IPS-NIHi7 (cell line): ENCODE measurements around the gene OPA3.

ENCODE experiments used
- DNase-seq: peaks from one replicate; pipeline ENCODE4 v3.0.0; 2012; ENCODE audit warnings: mixed read lengths; ENCODE audit errors: extremely low spot score

Gene OPA3

GRCh38 chr19:45505151-45505995, 79.2 kb downstream of the OPA3 start:
- no peak for DNase-seq

- no peak for DNase-seq
Measured at GRCh38 chr19:45503909-45504308, 80.7 kb downstream of the OPA3 start.

GRCh38 chr19:45502111-45502510, 82.5 kb downstream of the OPA3 start:
- no peak for DNase-seq

GRCh38 chr19:45501730-45502014, 82.9 kb downstream of the OPA3 start:
- DNase-seq: peak; percentile 42

- DNase-seq: no peak
Measured at GRCh38 chr19:45500918-45501729, 83.5 kb downstream of the OPA3 start.

- DNase-seq: peak; percentile 75
Measured at GRCh38 chr19:45499196-45500180, 85.1 kb downstream of the OPA3 start.

- no peak for DNase-seq
Measured at GRCh38 chr19:45498411-45499195, 86.0 kb downstream of the OPA3 start, which contains the start of gene PPM1N. Gene PPM1N, plus strand, starts transcription at chr19:45498443. Its CDS starts 30 bp downstream, at chr19:45498473.

- no peak for DNase-seq
Measured at GRCh38 chr19:45497791-45498190, 86.8 kb downstream of the OPA3 start.

- peak; percentile 58 for DNase-seq
Measured at GRCh38 chr19:45496349-45496953, 88.2 kb downstream of the OPA3 start.

GRCh38 chr19:45495178-45495577, 89.4 kb downstream of the OPA3 start:
- no peak for DNase-seq

GRCh38 chr19:45494261-45494916, 90.2 kb downstream of the OPA3 start:
- no peak for DNase-seq

- peak; percentile 75 for DNase-seq
Measured at GRCh38 chr19:45492627-45493470, 91.8 kb downstream of the OPA3 start.

- no peak for DNase-seq
Measured at GRCh38 chr19:45492137-45492626, 92.4 kb downstream of the OPA3 start.

GRCh38 chr19:45489216-45489855, 95.3 kb downstream of the OPA3 start:
- no peak for DNase-seq

- DNase-seq: no peak
Measured at GRCh38 chr19:45488708-45489107, 95.9 kb downstream of the OPA3 start.

- peak; percentile 87 for DNase-seq
Measured at GRCh38 chr19:45485305-45486077, 99.1 kb downstream of the OPA3 start.

GRCh38 chr19:45484273-45484945, 100.2 kb downstream of the OPA3 start:
- no peak for DNase-seq
